Astrocyte of the cerebellum (primary cell): ENCODE results near the gene CLPTM1L.
"Not testable (repeated sequence)": the region's sequence is repeated elsewhere in the genome, so short reads cannot be mapped to it uniquely, and the experiment has no call there.

Source experiments
- DNase-seq: peaks from one replicate; pipeline ENCODE4 v3.0.0-alpha.2; 2011; ENCODE audit warnings: low read depth
- H3K4me3 ChIP-seq: 2 replicates; pipeline ENCODE4 v1.5.1; 2011; ENCODE audit warnings: mild to moderate bottlenecking, low read depth, low read length, moderate library complexity
- in situ Hi-C: cut with HindIII; loops from 2 replicates; pipeline ENCODE4 v1.10.0; 2017; ENCODE audit warnings: low sequenced_read_pairs
- TF ChIP-seq, protein P1 (sequence below): IDR thresholded peaks from 2 replicates; pipeline ENCODE4 v1.5.1; 2012; ENCODE audit warnings: low read length, low read depth, moderate library complexity, mild to moderate bottlenecking; ENCODE audit errors: missing control alignments

CLPTM1L gene

DNA sequence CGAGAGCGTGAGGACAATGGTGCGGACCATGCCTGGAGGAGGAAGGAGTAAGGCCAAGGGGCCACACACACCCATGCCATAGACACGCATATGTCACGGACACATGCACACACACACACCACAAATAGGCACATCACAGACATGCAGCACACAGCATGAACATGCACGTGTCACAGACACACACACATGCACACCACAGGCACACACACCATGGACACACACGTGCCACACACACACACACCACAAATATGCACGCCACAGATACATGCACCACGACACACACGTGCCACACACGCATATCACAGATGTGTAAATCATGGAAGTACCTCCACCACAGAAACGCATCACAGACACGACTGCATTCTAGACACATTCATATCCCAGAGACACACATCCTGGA lies 66.7 kb downstream of the CLPTM1L start:
- DNase-seq, result no peak
- H3K4me3 ChIP-seq, result no peak overlapping the region
- TF ChIP-seq, protein P1, sequence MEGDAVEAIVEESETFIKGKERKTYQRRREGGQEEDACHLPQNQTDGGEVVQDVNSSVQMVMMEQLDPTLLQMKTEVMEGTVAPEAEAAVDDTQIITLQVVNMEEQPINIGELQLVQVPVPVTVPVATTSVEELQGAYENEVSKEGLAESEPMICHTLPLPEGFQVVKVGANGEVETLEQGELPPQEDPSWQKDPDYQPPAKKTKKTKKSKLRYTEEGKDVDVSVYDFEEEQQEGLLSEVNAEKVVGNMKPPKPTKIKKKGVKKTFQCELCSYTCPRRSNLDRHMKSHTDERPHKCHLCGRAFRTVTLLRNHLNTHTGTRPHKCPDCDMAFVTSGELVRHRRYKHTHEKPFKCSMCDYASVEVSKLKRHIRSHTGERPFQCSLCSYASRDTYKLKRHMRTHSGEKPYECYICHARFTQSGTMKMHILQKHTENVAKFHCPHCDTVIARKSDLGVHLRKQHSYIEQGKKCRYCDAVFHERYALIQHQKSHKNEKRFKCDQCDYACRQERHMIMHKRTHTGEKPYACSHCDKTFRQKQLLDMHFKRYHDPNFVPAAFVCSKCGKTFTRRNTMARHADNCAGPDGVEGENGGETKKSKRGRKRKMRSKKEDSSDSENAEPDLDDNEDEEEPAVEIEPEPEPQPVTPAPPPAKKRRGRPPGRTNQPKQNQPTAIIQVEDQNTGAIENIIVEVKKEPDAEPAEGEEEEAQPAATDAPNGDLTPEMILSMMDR, result no peak
- in situ Hi-C loops, result no loop called here

DNA sequence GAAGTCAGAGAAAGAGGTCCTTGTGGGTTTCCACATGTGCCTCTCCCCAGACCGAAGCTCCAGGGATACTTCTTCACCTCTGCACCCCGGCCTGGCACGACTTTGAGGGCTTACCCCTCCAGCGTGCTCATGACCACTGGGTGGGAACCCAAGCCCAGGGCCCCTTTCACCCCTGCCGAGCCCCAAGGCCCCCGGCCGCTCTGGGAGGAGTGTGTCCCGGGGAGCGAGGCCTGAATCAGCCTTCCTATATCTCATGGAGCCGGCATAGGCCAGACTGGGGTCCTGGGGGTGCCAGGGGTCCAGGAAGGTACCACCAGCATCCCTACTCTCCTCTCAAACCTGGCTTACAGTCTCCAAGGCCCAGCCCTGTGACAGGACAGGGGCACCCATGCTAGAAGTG lies 67.1 kb downstream of the CLPTM1L start:
- no peak overlapping the region for H3K4me3 ChIP-seq
- TF ChIP-seq, protein P1, result no peak
- in situ Hi-C loops, result no loop called here
- no peak for DNase-seq

DNA sequence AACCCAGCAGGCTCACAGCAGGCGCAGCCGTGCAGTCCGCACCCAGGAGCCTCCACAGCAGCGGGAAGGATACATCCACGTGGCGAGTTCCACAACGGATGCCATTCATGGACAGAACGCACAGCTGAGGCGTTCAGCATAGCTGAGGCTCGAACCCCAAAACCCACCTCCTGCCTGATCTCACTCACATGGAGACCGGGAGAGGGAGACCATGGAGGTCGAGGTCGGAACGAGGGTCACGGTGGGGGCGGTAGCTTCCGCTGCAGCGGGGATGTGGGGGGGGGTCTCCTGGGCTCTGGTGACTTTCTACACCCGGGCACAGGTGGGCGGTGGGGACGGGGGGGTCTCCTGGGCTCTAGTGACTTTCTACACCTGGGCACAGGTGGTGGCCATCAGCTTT lies 67.6 kb downstream of the CLPTM1L start:
- DNase-seq, result no peak
- TF ChIP-seq, protein P1, result no peak
- in situ Hi-C loops, result no loop called here
- H3K4me3 ChIP-seq, result no peak overlapping the region

DNA sequence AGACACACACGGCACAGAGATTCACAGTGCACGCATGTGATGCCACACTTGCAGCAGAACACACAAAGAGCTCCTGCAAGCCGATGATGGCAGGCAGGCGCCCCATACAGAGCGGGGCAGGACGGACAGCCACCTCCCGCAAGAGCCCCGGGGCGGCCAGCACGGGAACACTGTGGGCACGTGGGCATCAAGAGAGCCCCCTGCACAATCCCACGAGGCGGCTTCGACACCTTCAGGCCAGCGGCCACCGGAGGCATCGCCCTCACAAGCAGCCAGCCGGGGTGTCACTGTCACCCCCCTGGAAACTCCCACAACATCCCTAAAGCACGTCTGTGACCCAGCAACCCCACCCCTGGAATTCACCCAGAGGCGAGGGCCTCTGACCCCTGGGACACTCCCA lies 68.0 kb downstream of the CLPTM1L start:
- in situ Hi-C loops, result no loop called here
- TF ChIP-seq, protein P1, result no peak
- DNase-seq, result no peak
- H3K4me3 ChIP-seq, result no peak overlapping the region

DNA sequence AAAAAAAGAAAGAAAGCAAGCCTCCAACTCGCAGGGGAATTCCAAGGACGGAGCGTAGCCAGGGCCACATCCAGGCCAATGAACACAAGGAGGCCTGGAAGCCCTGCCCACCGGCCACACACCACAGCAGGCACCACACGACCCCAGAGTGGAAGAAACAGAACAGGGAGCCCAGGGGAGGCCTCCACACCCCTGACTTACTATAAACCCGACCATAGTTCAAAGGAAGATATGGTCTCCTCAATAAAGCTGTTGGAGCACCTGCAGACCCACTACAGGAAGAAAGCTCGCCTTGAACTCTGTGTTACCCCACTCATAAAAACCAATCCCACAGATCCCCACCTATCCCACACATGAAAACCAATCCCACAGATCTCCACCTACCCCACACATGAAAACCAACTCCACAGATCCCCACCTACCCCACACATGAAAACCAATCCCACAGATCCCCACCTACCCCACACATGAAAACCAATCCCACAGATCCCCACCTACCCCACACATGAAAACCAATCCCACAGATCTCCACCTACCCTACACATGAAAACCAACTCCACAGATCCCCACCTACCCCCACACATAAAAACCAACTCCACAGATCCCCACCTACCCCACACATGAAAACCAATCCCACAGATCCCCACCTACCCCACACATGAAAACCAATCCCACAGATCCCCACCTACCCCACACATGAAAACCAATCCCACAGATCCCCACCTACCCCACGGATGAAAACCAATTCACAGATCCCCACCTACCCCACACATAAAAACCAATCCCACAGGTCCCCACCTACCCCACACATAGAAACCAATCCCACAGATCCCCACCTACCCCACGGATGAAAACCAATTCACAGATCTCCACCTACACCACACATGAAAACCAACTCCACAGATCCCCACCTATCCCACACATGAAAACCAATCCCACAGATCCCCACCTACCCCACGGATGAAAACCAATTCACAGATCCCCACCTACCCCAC lies 69.2 kb downstream of the CLPTM1L start:
- DNase-seq, H3K4me3 ChIP-seq, in situ Hi-C loops: not testable (repeated sequence)

DNA sequence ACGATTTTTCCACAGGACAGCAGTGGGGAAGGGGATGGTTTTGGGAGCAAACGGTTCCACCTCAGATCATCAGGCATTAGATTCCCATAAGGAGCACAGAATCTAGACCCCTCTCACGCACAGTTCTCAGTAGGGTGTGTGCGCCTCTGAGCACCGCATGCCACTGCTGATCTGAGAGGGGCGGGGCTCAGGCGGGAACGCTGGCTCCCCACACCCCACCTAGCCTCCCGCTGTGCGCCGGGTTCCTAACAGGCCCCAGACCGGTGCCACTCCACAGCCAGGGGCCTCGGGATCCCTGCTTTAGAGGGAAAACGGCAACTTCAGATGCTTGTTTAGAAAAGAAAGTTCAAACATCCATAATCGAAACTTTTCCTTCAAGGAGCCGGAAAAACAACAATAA lies 70.4 kb downstream of the CLPTM1L start:
- H3K4me3 ChIP-seq, result no peak overlapping the region
- DNase-seq, result no peak
- TF ChIP-seq, protein P1, result no peak
- in situ Hi-C loops, result no loop called here

DNA sequence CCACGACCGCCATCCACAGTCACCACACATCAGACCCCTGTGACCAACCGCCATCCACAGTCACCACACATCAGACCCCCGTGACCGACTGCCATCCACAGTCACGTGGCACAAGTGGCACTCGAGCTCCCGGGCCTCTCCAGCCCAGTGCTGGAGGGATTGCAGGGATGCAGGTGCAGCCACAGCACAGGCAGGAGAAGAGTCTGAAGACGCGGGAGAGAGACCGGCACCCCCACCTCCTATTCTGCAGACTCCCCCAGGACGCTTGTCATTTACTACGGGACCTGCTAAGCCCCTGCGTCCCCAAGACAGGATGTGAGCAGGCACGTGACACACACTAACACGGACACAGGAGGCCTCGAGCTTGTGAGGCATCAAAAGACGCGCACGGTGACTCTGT lies 71.2 kb downstream of the CLPTM1L start:
- DNase-seq, result no peak
- TF ChIP-seq, protein P1, result no peak
- in situ Hi-C loops, result no loop called here
- H3K4me3 ChIP-seq, result no peak overlapping the region
